ENCODE data around the gene ATG4B.

ATG4B gene

DNA sequence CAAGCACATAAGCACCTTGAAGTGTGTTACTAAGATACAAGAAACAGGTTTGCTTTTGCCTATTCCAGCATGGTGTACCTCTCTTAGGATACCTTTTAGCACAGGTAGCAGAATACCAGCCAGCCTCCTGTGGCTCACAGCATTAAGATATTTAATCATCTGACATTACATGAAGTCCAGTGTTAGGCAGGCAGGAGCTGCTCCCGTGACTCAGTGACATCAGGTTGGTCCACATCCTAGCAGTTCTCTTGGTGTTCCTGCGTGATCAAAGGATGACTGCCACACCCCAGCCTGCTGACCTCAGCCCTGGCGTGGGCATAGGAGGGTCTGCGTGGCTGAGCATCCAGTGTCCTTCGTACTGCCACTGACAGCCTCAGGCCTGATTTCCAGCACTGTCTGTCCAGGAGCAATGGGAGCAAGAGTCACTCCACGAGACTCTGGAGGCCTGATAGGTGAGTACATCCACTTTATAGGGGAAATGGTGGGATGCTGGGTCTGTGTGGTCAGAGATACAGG, 52.8 kb downstream of the ATG4B start:
- no peak for DNase-seq (ENCODE audit: low spot score)

DNA sequence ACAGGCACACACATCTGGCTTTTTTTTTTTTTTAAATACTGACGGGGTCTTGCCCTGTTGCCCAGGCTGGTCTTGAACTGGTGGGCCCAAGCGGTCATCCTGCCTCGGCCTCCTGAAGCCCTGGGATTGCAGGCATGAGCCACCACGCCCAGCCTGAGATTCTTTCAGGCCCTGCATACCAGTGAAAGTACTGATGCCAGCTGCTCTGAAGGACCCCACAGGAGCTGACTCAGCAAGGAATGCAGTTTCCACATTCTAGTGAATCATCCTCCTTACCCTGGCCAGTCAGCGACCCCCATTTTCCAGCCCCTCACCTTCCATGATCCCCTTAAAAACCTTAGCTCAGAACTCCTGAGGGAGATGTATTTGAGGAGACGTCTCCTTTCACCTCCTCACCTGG, 55.0 kb downstream of the ATG4B start:
- no peak for DNase-seq (ENCODE audit: low spot score)

DNA sequence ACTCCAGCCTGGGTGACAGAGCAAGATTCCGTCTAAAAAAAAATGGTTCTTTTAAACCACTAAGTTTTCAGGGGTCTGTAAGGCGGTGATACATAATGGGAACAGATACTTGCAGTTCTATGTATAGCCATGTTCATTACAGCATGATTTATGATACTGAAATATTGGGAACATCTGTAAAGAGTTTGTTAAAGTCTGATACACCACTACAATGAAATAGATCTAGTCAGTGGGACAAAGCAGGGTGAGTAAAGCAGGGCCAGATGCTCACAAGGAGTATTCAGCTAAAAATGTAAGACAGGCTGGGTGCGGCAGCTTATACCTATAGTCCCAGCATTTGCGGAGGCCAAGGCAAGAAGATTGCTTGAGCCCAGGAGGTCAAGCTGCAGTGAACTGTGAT, 58.2 kb downstream of the ATG4B start:
- no peak for DNase-seq (ENCODE audit: low spot score)

DNA sequence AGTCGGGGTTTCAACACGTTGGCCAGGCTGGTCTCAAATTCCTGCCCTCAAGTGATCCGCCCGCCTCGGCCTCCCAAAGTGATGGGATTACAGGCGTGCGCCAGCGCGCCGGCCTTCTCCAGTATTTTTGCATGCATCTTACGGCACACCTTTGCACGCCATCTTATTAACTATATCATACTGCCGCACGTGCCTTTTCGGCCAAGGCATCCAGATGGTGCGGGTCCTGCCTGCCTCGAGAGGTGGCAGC, 63.6 kb downstream of the ATG4B start:
- DNase-seq (ENCODE audit: low spot score) = no peak

- DNase-seq (ENCODE audit: low spot score) = peak; percentile 90
These were observed 64.1 kb downstream of the ATG4B start, which contains the start of gene ING5 for GRCh38 chr2:241701399-241702154. ING5 (plus strand) TSS chr2:241702039; CDS start chr2:241702066, 27 bp downstream.

DNA sequence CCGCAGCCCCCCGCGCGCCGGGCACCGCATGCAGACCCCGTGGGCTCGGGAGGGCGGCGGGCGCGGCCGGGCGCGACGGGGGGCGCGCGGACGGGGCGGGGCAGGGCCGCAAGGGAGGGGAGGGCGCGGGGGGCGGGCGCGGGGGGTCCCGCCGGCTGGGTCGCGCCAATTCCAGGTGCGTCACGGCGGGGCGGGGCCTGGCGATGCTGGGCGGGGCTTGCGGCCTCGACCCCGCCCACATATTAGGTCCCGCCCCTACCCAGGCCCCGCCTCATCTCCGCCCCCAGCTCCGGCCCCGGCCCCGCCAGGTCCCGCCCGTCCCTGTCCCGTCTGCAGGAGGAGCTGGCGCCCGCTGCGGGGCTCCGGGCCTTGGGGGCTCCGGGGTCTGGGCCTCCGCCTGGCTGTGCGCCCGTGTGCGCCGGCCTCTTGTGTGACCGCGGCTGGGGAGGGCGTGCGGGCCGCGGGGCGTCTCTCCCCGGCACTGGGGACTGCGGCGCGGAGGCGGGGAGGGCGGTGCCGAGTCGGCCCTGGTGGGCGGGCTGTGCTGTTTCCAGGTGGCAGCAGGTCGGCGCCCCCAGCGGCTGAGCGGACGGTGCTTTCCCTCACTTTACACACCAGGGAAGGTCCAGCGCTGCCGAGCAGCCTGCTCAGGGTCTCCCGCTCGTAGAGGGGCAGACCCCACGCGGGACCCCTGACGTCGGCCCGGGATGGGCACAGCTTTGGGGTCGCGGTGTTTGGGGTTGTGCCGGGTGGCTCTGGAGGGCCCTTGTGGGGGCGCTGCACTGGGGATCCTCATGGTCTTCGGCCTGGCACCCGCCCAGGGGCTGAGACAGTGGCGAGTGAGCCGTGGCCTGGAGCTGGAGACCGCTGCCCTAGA, 64.9 kb downstream of the ATG4B start:
- DNase-seq (ENCODE audit: low spot score) = peak; percentile 86

DNA sequence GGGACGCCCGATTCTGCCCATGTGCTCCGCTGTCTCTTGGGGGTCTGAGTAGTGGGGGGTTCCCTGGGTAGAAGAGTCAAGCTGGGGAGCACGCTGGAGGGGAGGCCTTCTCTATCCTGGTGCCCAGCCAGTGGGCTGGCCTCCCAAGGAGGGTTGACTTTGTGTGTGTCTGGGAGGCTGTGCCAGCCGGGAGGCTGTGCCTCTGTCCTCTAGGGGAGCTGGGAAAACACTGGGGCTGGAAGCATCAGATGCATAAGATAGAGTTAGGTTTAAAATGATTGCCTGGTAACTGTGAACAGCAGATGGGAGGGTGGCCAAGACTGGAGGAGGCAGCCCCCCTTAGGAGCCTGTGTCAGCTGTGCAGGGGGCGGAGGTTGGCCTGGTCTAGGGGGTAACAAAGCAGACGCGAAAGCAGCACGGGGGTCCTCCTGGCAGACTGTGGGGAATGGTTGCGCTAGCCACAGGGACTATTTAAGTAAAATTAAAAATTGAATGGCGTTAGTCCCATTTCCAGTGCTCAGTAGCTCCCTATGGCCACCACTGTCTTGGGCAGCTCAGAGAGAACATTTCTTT, 65.6 kb downstream of the ATG4B start:
- peak; percentile 16 for DNase-seq (ENCODE audit: low spot score)

GRCh38 chr2:241706537-241706936, 69.0 kb downstream of the ATG4B start:
- no peak for DNase-seq (ENCODE audit: low spot score)

- DNase-seq (ENCODE audit: low spot score) = no peak
These were observed 71.4 kb downstream of the ATG4B start for GRCh38 chr2:241708879-241709278.

GRCh38 chr2:241719093-241719492, 81.6 kb downstream of the ATG4B start:
- no peak for DNase-seq (ENCODE audit: low spot score)

- DNase-seq (ENCODE audit: low spot score) = no peak
These were observed 82.6 kb downstream of the ATG4B start for GRCh38 chr2:241720099-241720498.

DNA sequence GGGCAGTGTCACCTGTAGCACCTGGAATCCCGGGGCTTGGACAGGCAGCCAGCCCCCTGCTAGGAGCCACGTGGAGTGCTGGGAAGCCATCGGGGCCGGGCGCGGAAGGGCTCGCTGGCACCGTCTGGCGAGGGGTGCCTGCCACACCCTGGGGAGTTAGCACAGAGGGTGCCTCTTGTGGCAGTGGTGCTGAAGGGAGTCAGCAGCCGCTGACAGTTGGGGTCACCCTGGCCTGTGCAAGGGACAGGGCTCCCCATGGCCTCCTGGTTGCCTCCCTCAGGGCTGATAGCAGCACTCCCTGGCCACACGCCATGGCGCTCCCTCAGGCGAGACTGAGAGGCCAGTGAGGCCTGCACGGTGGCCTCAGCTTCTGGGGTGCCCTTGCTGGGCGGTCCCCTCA, 83.1 kb downstream of the ATG4B start:
- DNase-seq (ENCODE audit: low spot score) = no peak

- no peak for DNase-seq (ENCODE audit: low spot score)
These were observed 84.4 kb downstream of the ATG4B start for GRCh38 chr2:241721852-241722251.

DNA sequence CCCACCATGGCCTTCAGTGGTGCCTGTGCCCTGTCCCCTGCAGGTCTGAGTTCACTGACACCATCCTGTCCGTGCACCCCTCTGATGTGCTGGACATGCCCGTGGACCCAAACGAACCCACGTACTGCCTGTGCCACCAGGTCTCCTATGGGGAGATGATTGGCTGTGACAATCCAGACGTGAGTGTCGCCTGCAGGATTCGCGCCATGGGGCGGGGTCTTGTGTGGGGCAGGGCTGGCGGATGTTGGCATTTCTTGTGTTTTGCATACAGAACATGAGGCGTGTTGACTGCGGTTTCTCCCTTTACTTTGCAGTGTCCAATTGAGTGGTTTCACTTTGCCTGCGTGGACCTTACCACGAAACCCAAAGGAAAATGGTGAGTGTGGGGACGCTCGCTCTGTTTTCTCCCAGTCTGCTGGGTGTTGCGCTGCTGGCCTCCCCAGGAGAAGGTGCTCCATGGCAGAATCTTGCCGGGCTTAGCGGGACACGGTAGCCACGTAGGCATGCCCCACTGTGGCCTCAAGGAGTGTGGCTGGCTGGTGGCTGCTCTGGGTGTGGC, 85.5 kb downstream of the ATG4B start:
- DNase-seq (ENCODE audit: low spot score) = no peak
